NCI-H748 (cell line): Measurements from ENCODE around the gene C4B.

ENCODE experiments used
- DNase-seq: peaks from one replicate; lab custom pipeline; 2025; ENCODE audit not compliant: unreplicated experiment; lab: John Stamatoyannopoulos, UW

The C4B gene

GRCh38 chr6:32081168-32081990 lies 66.8 kb downstream of the C4B start:
- no peak for DNase-seq

DNA sequence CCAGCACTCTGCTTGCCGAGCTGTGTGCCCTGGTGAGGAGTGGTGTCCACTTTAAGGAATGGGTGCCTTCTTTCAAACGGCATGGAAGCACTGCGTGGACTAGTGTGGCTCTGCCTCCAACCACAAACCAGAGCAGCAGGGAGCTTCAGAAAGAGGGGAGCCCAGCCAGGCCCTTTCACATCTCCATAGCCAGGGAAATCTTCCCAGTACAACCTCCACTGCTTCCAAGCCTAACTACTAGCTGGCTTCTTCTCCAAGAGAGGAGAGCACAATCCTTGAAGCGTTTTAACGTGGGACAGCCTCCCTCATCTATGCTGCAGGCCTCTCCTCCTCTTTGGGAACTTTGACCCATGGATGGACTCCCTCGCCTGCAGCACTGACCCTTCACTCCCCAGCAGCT lies 67.9 kb downstream of the C4B start:
- DNase-seq, result no peak

DNA sequence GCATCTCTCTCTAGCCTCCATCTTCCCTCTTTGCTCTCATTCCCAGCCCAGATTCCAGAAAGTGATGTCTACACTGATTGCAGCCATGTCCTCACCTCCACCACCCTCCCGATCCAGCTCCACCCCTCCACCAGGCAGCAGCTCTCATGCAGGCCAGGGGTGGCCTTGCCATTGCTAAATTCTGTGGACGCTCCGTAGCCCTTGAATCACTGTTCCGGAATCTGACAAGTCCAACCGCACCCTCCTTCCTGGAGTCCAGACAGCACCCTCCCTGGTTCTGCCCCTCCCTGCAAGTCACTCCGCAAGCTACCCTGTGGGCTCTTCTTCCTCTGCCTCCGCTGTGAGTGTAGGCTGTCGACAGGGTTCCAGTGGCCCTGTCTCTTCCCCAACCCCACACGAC lies 68.3 kb downstream of the C4B start:
- DNase-seq, result no peak

GRCh38 chr6:32083812-32084768 lies 69.5 kb downstream of the C4B start:
- DNase-seq, result no peak

- DNase-seq, result no peak
Measured at GRCh38 chr6:32084780-32085179, 70.2 kb downstream of the C4B start.
